Measurements from ENCODE around the gene DNAJB5. TPM values are rescaled to one million over a fixed set of nuclear protein-coding genes. Genes with fewer than 3 reads are reported as not detected.

Gene DNAJB5
- 6.2 to 8.6 TPM (median 7.6 TPM) in 5 replicates for total RNA-seq (2022; extraction: Qiagen RNA extraction; ENCODE audit: low read depth)

DNA sequence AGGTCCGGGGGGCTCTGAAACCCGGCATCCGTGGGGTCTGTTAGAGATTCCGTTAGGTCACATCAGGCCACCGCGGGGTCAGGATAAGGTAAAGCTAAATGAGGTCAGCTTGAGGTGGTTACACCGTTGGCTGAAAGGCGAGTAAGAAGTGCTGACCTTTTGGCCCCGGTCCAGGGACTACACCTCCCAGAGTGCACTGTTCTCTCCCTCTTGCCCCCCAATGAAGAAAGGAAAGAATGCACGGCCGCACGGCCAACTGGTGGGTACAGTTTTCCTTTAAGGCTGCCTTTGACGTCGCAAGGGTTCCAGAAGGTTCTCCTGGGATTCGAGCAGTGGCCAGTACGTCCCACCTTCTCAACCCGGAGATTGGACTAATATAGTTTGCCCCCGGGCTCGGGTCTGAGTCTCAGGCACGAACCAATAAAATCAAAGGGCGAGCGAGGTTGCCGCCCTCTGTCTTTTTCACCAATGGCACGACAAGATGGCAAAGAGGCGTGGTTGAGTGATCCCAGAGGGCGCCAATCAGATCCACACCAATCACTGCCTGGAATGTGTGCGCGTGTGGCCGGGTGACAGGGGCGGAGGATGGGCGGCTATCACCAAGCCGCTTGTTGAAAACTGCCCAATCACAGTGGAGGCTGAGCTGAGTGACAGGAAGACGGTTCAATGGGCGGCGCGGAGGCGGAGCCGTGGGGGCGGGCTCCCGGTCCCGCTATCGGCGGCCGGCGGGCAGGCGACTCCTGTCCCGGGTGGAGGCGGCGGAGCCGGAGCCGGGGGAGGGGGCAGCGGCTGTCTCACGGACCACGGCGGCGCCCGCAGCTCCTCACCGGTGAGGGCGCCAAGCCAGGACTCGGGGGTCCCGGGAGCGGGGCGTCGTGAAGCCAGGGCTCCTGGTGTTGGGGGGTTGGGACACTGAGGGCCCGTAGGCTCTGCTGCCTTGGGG, at the start of gene DNAJB5:
DNAJB5 (plus strand) TSS at position 743 of the 943 bp plus-strand sequence. CDS start 886 bp downstream, outside the sequence.

DNA sequence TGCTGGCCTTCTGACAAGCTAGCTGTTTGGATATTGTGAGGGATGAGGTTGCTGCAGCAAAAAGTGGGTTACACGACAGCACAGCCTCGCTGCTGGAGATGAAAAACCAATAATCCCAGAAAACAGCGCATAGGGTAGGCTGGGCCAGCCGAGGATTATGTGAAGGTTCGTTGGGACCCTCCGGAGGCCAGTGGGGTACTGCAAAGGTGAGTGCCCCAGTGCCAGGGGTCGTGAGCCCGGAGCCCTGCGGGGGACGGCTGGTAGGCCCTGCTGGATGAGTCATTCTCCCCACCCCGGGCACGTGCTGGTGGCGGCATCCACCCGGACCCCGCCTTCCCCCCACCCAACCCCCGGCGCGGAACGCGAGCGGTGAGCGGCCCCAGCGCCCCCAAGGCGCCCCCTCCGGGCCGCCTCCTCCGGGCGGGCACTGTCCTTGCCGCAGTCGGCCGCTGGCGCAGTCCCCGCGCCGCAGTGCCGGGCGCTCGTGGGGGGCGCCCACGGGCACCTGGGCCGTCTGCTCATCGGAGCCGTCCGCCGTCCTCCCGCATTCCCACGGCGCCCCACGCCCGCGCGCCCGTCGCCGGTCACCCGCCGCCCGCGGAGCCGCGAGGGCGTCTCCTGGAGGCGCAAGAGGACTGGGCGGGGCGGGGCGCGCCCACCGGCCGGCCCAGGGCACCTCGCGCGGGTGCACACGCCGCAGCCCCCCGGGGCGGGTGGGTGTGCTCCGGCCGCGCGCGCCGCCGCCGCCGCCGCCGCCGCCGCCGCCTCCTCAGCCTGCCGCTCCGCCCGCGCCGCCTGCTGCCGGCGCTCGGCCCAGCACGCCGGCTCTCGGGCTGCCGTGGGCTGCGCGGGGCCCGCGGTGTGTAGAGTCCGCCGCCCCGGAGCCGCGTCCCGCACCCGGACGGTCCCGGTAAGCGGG, 31.8 kb upstream of the DNAJB5 start, which contains the start of gene PHF24:
PHF24 (plus strand) TSS at position 794 of the 919 bp plus-strand sequence. CDS start 13,014 bp downstream, outside the sequence.

Other genes starting within 250 kb of the DNAJB5 start
- gene PHF24, start 31.5 kb upstream of the DNAJB5 start, total RNA-seq (2022; extraction: Qiagen RNA extraction; ENCODE audit: low read depth): 0.05 to 0.29 TPM (median 0.12 TPM) in 4 of 5 replicates, not detected in the other
- gene VCP, start 82.9 kb downstream of the DNAJB5 start, total RNA-seq (2022; extraction: Qiagen RNA extraction; ENCODE audit: low read depth): 211 to 305 TPM (median 286 TPM) in 5 replicates
- gene FANCG, start 90.2 kb downstream of the DNAJB5 start, total RNA-seq (2022; extraction: Qiagen RNA extraction; ENCODE audit: low read depth): 33.1 to 55.9 TPM (median 55.2 TPM) in 5 replicates
- 31.6 to 55.7 TPM (median 52.3 TPM) in 5 replicates for gene PIGO, start 106.8 kb downstream of the DNAJB5 start, total RNA-seq (2022; extraction: Qiagen RNA extraction; ENCODE audit: low read depth)
- 175 to 265 TPM (median 255 TPM) in 5 replicates for gene STOML2, start 113.4 kb downstream of the DNAJB5 start, total RNA-seq (2022; extraction: Qiagen RNA extraction; ENCODE audit: low read depth)
- gene ATOSB, start 126.1 kb downstream of the DNAJB5 start, total RNA-seq (2022; extraction: Qiagen RNA extraction; ENCODE audit: low read depth): 7.2 to 11.9 TPM (median 10.5 TPM) in 5 replicates
- gene UNC13B, start 172.3 kb downstream of the DNAJB5 start, total RNA-seq (2022; extraction: Qiagen RNA extraction; ENCODE audit: low read depth): 8.5 to 10.9 TPM (median 10.2 TPM) in 5 replicates

All from A549 treated with ZK216348 at 1 μM for 4 hours (cell line).